Right ventricle myocardium inferior (tissue), 1 donor: ENCODE data around the gene OTOGL. TPM values are rescaled to one million over a fixed set of nuclear protein-coding genes. Genes with fewer than 3 reads are reported as not detected.
A peak's percentile ranks its signal among the peaks of the same experiment; 100 is the strongest.
"Not testable (repeated sequence)": the region's sequence is repeated elsewhere in the genome, so short reads cannot be mapped to it uniquely, and the experiment has no call there.

ENCODE experiments used
- ATAC-seq: fragments of 200-7000 bp; cut with Tn5 transposase; one replicate; pipeline ENCODE4 v1.9.1; 2020; ENCODE audit warnings: mild to moderate bottlenecking, moderate library complexity
- DNase-seq: peaks from one replicate; pipeline ENCODE4 v3.0.0; 2021; ENCODE audit errors: missing footprints
- intact Hi-C: fragments of 100-400 bp; cut with DNase I; formaldehyde crosslinking; loops from one replicate; pipeline ENCODE4 v1.11.0; 2022
- total RNA-seq: library from RNA; stranded (reverse); fragmentation: NEBNext Ultra II Directional; extraction: Animal tissue kit (Norgen Biotek cat#: 25700); gene quantifications from one replicate; pipeline ENCODE4 v1.2.1, GENCODE V29; 2021
- donor health status: DM: no; HTN: yes; CAD: no; lungs with severe emphysema.

Gene OTOGL
- total RNA-seq, 1 donor from 2014 or later: 0.38 TPM

- DNase-seq: no peak
- intact Hi-C loops: no loop called here
- peak; percentile 54 for ATAC-seq
Observed at GRCh38 chr12:80201908-80202307, 102.6 kb downstream of the OTOGL start.

- intact Hi-C loops: no loop called here
- DNase-seq (no peak), ATAC-seq (no peak)
Observed at GRCh38 chr12:80205960-80206359, 106.6 kb downstream of the OTOGL start.

- ATAC-seq (no peak), DNase-seq (no peak)
- intact Hi-C loops: no loop called here
Observed at GRCh38 chr12:80208071-80208470, 108.7 kb downstream of the OTOGL start.

GRCh38 chr12:80211671-80212070 is 112.3 kb downstream of the OTOGL start:
- intact Hi-C loops: no loop called here

GRCh38 chr12:80212938-80213645 is 113.8 kb downstream of the OTOGL start:
- intact Hi-C loops: no loop called here

More at GRCh38 chr12:80211671-80212070, 112.3 kb downstream of the OTOGL start:
- ATAC-seq: no peak
- no peak for DNase-seq

DNA sequence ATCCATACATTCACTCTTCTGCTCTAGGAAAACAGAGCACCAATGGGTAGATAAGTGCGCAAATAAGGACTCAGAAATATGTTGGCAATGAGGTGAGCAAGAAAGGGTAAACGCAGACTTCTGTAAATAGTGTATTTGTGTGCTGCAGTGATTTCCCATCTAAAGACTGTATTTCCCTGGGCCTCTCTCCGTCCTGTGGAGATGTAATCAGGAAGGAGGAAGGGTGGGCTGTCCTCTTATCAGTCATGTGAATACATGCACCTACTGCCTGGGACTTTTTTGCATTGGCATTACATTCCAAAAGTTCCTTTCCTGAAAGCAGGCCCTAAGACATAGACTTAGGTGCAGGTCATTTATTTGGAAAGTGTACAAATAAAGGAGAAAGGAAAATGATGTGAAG is 114.5 kb downstream of the OTOGL start:
- intact Hi-C loops: no loop called here
- ATAC-seq (no peak), DNase-seq (no peak)

More at GRCh38 chr12:80212938-80213645, 113.8 kb downstream of the OTOGL start:
- ATAC-seq (no peak), DNase-seq (no peak)

DNA sequence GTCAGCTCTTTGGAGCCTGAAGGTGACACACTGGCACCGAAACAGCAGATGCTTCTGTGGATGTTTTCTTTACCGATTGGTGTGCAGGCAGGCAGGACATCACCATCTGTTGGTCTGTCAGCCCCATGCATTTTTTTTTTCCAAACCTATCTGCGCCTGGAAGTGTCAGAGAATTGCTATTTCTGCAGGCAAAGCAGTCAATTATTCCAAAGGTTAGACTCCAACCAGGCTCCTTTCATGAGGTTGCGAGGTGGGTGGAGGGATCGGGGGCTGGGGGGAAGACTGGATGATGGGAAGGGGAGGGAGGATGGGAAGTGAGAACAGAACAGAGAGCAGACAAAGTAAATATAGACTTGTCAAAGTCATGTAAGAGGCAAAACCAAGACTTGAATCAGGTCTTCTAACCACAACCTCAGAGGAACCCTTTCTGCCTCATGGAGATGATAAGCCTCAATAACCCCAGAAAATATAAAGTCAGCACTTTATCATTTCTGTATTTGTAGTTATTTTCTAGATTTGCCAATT is 117.7 kb downstream of the OTOGL start:
- intact Hi-C loops: no loop called here
- ATAC-seq (peak; percentile 28), DNase-seq (no peak)

- intact Hi-C loops, DNase-seq, ATAC-seq: not testable (repeated sequence)
Observed at GRCh38 chr12:80218925-80219324, 119.6 kb downstream of the OTOGL start.

DNA sequence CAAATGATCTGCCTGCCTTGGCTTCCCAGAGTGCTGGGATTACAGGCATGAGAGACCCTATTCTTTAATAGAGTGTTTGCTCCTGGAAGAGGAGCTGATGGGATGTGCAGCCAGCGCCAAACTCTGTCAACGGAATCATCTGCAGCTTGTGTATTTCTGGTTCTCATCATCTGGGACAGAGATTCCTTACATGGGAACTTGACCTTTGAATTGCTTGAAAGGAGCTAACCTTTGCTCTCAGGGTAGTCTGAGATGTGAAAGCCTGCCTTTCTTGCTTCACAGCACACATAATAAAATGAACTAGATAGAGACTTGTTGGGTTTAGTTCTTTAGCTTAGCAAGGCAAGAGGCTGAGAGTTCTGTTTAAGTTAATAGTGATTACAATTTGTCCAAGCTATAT is 120.0 kb downstream of the OTOGL start:
- ATAC-seq (peak; percentile 62), DNase-seq (no peak)
- intact Hi-C loops: no loop called here

GRCh38 chr12:80222261-80222660 is 122.9 kb downstream of the OTOGL start:
- ATAC-seq: no peak
- intact Hi-C loops: no loop called here
- no peak for DNase-seq

DNA sequence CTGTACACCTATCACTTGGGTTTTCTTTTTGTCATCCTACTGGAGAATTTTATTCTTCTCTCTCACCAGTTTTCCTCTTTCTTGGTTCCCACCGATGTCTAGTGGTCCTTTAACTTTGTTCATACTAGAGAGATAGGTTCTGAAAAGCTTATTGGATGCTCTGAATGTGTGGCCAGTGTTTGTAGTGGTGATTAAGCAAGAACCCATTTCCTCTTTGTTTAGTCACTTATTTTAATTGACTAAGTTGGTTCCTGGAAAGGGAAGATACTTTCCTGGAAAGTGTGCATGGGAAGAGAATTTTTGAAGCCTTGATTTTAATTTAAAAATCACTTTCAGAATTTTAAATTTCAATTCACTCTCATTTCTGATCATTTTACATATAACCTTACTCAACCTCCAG is 127.2 kb downstream of the OTOGL start:
- intact Hi-C loops: no loop called here
- no peak for DNase-seq
- no peak for ATAC-seq

DNA sequence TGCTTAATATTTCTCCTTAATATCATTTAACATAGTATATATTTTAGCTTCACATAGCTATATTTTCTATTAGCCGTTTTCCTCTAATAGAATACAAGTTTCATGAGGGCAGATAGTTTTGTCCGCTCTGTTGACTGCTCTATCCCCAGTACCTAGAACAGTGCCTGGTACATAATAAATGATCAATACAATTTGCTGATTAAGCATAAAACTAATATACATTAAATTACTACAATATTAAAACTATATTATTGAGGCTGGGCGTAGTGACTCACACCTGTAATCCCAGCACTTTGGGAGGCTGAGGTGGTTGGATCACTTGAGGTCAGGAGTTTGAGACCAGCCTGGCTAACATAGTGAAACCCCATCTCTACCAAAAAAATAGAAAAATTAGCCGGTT is 128.6 kb downstream of the OTOGL start:
- intact Hi-C loops, DNase-seq, ATAC-seq: not testable (repeated sequence)

- intact Hi-C loops: no loop called here
- no peak for DNase-seq
- no peak for ATAC-seq
Observed at GRCh38 chr12:80230068-80230467, 130.7 kb downstream of the OTOGL start.

DNA sequence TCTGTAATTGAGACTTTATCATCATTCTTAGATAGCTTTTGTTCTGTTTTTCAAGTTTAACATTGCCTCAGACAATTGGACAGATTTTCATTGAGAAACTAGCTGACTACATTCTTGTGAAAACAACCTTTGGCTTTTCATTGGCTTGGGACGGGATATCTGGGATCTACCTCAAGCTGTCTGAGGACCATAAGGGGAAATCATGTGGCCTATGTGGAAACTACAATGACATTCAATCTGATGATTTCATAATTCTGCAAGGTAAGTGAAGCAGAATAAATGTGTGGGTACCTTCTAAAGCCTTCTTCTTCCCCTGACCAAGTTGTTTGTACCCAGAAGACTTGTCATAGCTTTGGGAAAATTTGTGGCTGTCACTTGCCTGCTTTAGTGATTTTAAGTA is 133.5 kb downstream of the OTOGL start:
- intact Hi-C loops: no loop called here
- ATAC-seq: no peak
- no peak for DNase-seq

GRCh38 chr12:80233926-80234325 is 134.6 kb downstream of the OTOGL start:
- DNase-seq: no peak
- no peak for ATAC-seq
- intact Hi-C loops: no loop called here

DNA sequence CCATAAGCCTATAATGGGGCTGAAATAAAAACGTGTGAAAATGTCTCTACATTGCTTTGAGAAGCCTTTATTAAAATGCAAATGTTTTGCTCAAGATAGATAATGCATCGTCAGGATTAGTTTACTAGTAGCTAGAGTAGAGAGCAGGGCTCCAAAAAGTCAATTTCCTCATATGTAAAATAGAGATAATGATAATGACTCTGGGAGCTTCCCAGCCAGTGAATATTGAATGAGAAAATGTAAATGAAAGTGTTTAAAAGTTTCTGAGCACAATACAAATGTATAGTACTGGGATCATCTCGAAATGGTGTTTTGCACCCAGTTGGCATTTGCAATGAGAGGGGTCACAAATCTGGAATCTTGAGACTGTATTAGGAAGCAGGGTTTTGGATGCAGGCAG is 135.3 kb downstream of the OTOGL start:
- no peak for DNase-seq
- intact Hi-C loops: no loop called here
- no peak for ATAC-seq

- intact Hi-C loops: no loop called here
- DNase-seq (no peak), ATAC-seq (no peak)
Observed at GRCh38 chr12:80235944-80236343, 136.6 kb downstream of the OTOGL start.

DNA sequence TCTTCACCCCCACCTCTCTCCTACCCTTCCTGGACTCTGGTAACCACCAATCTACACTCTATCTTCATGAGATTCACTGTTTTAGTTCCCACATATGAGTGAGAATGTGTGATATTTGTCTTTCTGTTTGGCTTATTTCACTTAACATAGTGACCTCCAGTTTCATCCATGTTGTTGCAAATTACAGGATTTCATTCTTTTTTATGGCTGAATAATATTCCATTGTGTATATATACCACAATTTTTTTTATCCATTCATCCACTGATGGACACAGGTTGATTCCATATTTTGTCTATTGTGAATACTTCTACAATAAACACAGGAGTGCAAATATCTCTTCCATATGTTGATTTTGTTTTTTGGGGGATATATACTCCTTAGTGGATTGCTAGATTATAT is 140.5 kb downstream of the OTOGL start:
- DNase-seq: no peak
- intact Hi-C loops: no loop called here
- no peak for ATAC-seq

GRCh38 chr12:80241576-80242273 is 142.4 kb downstream of the OTOGL start:
- ATAC-seq (no peak), DNase-seq (no peak)
- intact Hi-C loops: no loop called here

DNA sequence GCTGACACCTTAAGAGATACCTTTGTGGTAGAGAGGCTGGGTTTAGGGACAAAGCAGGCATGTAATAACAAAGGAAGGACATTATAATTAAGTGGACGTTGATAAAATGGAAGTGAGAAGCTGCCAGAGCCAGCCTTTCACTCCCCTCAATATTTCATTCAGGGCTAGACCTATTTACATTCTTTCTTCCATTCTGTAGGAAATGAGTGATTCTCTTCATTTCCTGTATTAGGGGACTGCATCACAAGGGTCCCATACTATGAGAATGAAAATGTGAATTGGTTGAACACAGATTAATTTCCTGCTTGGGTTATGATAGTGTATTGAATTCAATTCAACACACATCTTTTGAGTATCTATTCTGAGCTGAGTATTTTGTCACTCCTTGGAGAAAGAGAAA is 143.0 kb downstream of the OTOGL start:
- ATAC-seq (no peak), DNase-seq (no peak)
- intact Hi-C loops: no loop called here
